Epithelial cell of esophagus (primary cell): ENCODE data around the gene SMPD3.

Experiments used
- DNase-seq: peaks from one replicate; pipeline ENCODE4 v3.0.0; 2010; ENCODE audit warnings: low read depth
- H3K4me3 ChIP-seq: 2 replicates; pipeline ENCODE4 v1.5.1; 2011; ENCODE audit warnings: mild to moderate bottlenecking, low read length, control low read depth
- CTCF ChIP-seq: IDR thresholded peaks from 2 replicates; pipeline ENCODE4 v1.5.1; 2011; ENCODE audit warnings: low read depth, mild to moderate bottlenecking, low read length, control low read depth, inconsistent platforms; ENCODE audit not compliant: insufficient read depth; ENCODE audit errors: missing control alignments

SMPD3 gene

GRCh38 chr16:68371706-68372380, 76.5 kb downstream of the SMPD3 start:
- H3K4me3 ChIP-seq, result no peak overlapping the region
- DNase-seq, result no peak
- TF ChIP-seq CTCF, result no peak

GRCh38 chr16:68371276-68371651, 77.0 kb downstream of the SMPD3 start:
- H3K4me3 ChIP-seq, result no peak overlapping the region
- no peak for DNase-seq
- no peak for TF ChIP-seq CTCF

- no peak for TF ChIP-seq CTCF
- no peak for DNase-seq
- no peak overlapping the region for H3K4me3 ChIP-seq
These were observed 77.6 kb downstream of the SMPD3 start for GRCh38 chr16:68370581-68371275.

GRCh38 chr16:68369697-68370580, 78.4 kb downstream of the SMPD3 start:
- no peak for TF ChIP-seq CTCF
- no peak overlapping the region for H3K4me3 ChIP-seq
- DNase-seq, result no peak

- TF ChIP-seq CTCF, result no peak
- no peak overlapping the region for H3K4me3 ChIP-seq
- DNase-seq, result no peak
These were observed 79.1 kb downstream of the SMPD3 start for GRCh38 chr16:68369168-68369567.

- H3K4me3 ChIP-seq, result no peak overlapping the region
- TF ChIP-seq CTCF, result no peak
- no peak for DNase-seq
These were observed 79.9 kb downstream of the SMPD3 start for GRCh38 chr16:68368301-68368888.
